Measurements from ENCODE around the gene SPTBN5. TPM values are rescaled to one million over a fixed set of nuclear protein-coding genes. Genes with fewer than 3 reads are reported as not detected.

The SPTBN5 gene
- total RNA-seq, 2 donors from 2014 or later = 2.0 to 2.8 TPM

DNA sequence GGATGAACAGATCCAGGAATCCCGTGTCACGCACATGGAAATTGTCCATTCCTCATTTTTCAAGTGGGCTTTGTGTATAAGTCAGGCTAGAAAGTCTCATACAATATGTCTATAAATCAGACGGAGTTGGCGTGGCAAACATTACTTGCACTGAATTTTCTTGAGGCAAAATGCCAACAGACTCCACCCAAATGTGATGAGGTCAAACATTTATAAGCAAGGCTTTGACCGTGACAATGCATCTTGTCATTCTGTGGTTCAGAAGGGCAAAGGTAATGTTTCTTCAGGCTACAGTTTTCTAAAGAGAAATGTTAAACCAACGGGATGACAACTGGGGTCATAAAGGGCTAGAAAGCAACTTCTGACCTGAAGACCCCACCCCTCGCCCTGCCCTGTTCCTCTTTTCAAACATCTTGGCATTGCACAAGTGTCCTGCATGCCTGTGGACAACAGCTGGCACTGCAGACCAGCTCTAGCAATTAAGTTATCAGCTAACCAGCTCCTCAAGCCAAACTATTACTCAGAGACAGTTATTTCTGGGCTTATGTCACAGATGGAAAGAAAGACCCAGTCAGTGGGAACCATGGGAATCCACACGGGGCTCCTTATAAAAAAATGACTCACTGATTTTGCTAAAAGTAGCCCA, 36.5 kb upstream of the SPTBN5 start:
- no peaks in the 10 kb centered on the region for H3K9me3 ChIP-seq (ENCODE audit: control insufficient read depth, low read length)
- H3K9ac ChIP-seq (ENCODE audit: extremely low read depth, low read length, poor library complexity, severe bottlenecking) = no peak overlapping the region
- DNase-seq = no peak
- H3K4me3 ChIP-seq (ENCODE audit: low read length) = no peak overlapping the region
- H3K36me3 ChIP-seq (ENCODE audit: control insufficient read depth, insufficient read depth, low read length) = peaks cover under 1% of the 10 kb centered on the region
- H3K4me3 Mint-ChIP-seq = no peak overlapping the region
- H3K27me3 Mint-ChIP-seq (ENCODE audit: insufficient read depth) = no peaks in the 10 kb centered on the region
- H3K27ac Mint-ChIP-seq = no peak overlapping the region
- TF ChIP-seq CTCF (conservative IDR thresholded peaks at IDR 0.05) = no peak
- 93 to 94% methylated on average over 7 to 8 of the region's 8 CpGs for WGBS, 2 experiments (ENCODE audit: insufficient coverage in 1 of 2, insufficient read length in 1 of 2)
- H3K4me1 Mint-ChIP-seq = peaks cover 52% of the 10 kb centered on the region
- no peaks in the 10 kb centered on the region for H3K27me3 ChIP-seq (ENCODE audit: control insufficient read depth, insufficient read depth, low read length, poor library complexity, severe bottlenecking)
- H3K4me1 ChIP-seq (ENCODE audit: control insufficient read depth, insufficient read depth, low read length) = peaks cover 12% of the 10 kb centered on the region
- H3K36me3 Mint-ChIP-seq (ENCODE audit: low read depth) = peaks cover 9% of the 10 kb centered on the region
- H3K27ac ChIP-seq (ENCODE audit: low read depth, low read length) = no peak overlapping the region
- no peaks in the 10 kb centered on the region for H3K9me3 Mint-ChIP-seq

GRCh38 chr15:41928637-41929620, 35.1 kb upstream of the SPTBN5 start:
- H3K27ac ChIP-seq (ENCODE audit: low read depth, low read length) = no peak overlapping the region
- peaks cover 12% of the 10 kb centered on the region for H3K36me3 Mint-ChIP-seq (ENCODE audit: low read depth)
- no peak for DNase-seq

DNA sequence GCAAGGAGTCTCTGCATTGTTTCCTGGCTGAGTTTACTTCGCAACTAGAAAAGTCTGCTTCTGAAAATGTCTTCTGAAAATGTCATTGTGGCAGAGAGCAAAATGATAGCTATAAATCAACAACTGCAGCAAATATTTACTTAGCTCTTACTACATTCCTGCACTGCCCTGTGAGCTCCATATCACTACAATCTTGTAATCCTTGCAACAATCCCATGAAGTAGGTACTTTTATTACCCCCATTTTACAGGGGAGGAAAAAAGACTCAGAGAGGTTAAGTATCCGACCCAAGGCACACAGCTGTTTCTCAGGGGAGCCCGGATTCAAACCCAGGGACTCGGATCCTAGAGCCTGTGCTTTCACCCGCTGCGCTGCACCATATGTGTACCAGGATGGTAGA, 34.2 kb upstream of the SPTBN5 start:
- no peaks in the 10 kb centered on the region for H3K9me3 ChIP-seq (ENCODE audit: control insufficient read depth, low read length)
- DNase-seq = no peak
- no peak overlapping the region for H3K27ac Mint-ChIP-seq
- no peak overlapping the region for H3K4me3 ChIP-seq (ENCODE audit: low read length)
- no peaks in the 10 kb centered on the region for H3K27me3 ChIP-seq (ENCODE audit: control insufficient read depth, insufficient read depth, low read length, poor library complexity, severe bottlenecking)
- no peak overlapping the region for H3K9ac ChIP-seq (ENCODE audit: extremely low read depth, low read length, poor library complexity, severe bottlenecking)
- TF ChIP-seq CTCF (conservative IDR thresholded peaks at IDR 0.05) = no peak
- peaks cover 15% of the 10 kb centered on the region for H3K36me3 ChIP-seq (ENCODE audit: control insufficient read depth, insufficient read depth, low read length)
- no peak overlapping the region for H3K4me3 Mint-ChIP-seq
- H3K9me3 Mint-ChIP-seq = no peaks in the 10 kb centered on the region
- WGBS, 2 experiments (ENCODE audit: insufficient coverage in 1 of 2, insufficient read length in 1 of 2) = 84 to 100% methylated on average over 1 to 6 of the region's 6 CpGs
- H3K27me3 Mint-ChIP-seq (ENCODE audit: insufficient read depth) = no peaks in the 10 kb centered on the region
- H3K27ac ChIP-seq (ENCODE audit: low read depth, low read length) = no peak overlapping the region
- H3K4me1 ChIP-seq (ENCODE audit: control insufficient read depth, insufficient read depth, low read length) = peaks cover 8% of the 10 kb centered on the region
- peaks cover 12% of the 10 kb centered on the region for H3K36me3 Mint-ChIP-seq (ENCODE audit: low read depth)
- peaks cover 33% of the 10 kb centered on the region for H3K4me1 Mint-ChIP-seq

More at GRCh38 chr15:41928637-41929620, 35.1 kb upstream of the SPTBN5 start:
- H3K4me1 Mint-ChIP-seq = peaks cover 41% of the 10 kb centered on the region
- 92% methylated on average over 13 to 16 of the region's 16 CpGs for whole genome bisulfite sequencing, 2 experiments (ENCODE audit: insufficient coverage in 1 of 2, insufficient read length in 1 of 2)
- Histone ChIP-seq H3K36me3 (ENCODE audit: control insufficient read depth, insufficient read depth, low read length) (peaks cover 12% of the 10 kb centered on the region), H3K4me1 (ENCODE audit: control insufficient read depth, insufficient read depth, low read length) (peaks cover 12% of the 10 kb centered on the region), H3K4me3 (ENCODE audit: low read length) (no peak overlapping the region), H3K27me3 (ENCODE audit: control insufficient read depth, insufficient read depth, low read length, poor library complexity, severe bottlenecking) (no peaks in the 10 kb centered on the region), H3K9me3 (ENCODE audit: control insufficient read depth, low read length) (no peaks in the 10 kb centered on the region), H3K9ac (ENCODE audit: extremely low read depth, low read length, poor library complexity, severe bottlenecking) (no peak overlapping the region)
- no peak for TF ChIP-seq CTCF (conservative IDR thresholded peaks at IDR 0.05)
- no peaks in the 10 kb centered on the region for H3K27me3 Mint-ChIP-seq (ENCODE audit: insufficient read depth)
- H3K4me3 Mint-ChIP-seq = no peak overlapping the region
- no peak overlapping the region for H3K27ac Mint-ChIP-seq
- no peaks in the 10 kb centered on the region for H3K9me3 Mint-ChIP-seq
